Keratinocyte (primary cell): Measurements from ENCODE around the gene GPATCH1.

Source experiments
- CTCF ChIP-seq, 3 experiments: IDR thresholded peaks in 1 of 3; conservative IDR thresholded peaks in 1 of 3; optimal IDR thresholded peaks in 1 of 3; 2 replicates in 2 of 3; 3 replicates in 1 of 3; pipeline versions ENCODE3 to v1.5.1; 2011; ENCODE audit warnings: low read length in 3 of 3, mild to moderate bottlenecking in 3 of 3, moderate library complexity in 2 of 3, control low read depth in 1 of 3, inconsistent platforms in 1 of 3; ENCODE audit not compliant: insufficient read depth in 2 of 3; ENCODE audit errors: extremely low read depth in 1 of 3
- EZH2 ChIP-seq: IDR thresholded peaks from one replicate; pipeline ENCODE4 v1.6.1; 2012; ENCODE audit warnings: inconsistent platforms, mild to moderate bottlenecking, low read length, moderate library complexity

GRCh38 chr19:33161201-33161600 lies 80.2 kb downstream of the GPATCH1 start:
- no peak for TF ChIP-seq CTCF (optimal IDR thresholded peaks at IDR 0.05 in 1 of 3, IDR thresholded peaks at IDR 0.05 in 1 of 3, conservative IDR thresholded peaks at IDR 0.05 in 1 of 3; ENCODE audit: extremely low read depth in 1 of 3, insufficient read depth in 2 of 3, low read length in 3 of 3)
- TF ChIP-seq EZH2: no peak
